WERI-Rb-1 (cell line): ENCODE results near the gene STK10.

Source experiments
- DNase-seq: peaks from one replicate; pipeline ENCODE4 v3.0.0-alpha.2; 2020
- H3K27ac ChIP-seq: fragments of 250-450 bp; sonication (Bioruptor Pico); 2 replicates; pipeline ENCODE4 v1.5.1; 2020; ENCODE audit warnings: mild to moderate bottlenecking, moderate library complexity
- H3K27me3 ChIP-seq: fragments of 250-450 bp; sonication (Bioruptor Pico); 2 replicates; pipeline ENCODE4 v1.5.1; 2021; ENCODE audit warnings: mild to moderate bottlenecking, low read depth, moderate library complexity; ENCODE audit not compliant: insufficient read depth, severe bottlenecking
- H3K36me3 ChIP-seq: fragments of 250-450 bp; sonication (Bioruptor Pico); 2 replicates; pipeline ENCODE4 v1.5.1; 2020; ENCODE audit warnings: mild to moderate bottlenecking, moderate library complexity
- H3K4me3 ChIP-seq: 2 replicates; pipeline ENCODE4 v1.5.1; 2011; ENCODE audit warnings: low read depth, mild to moderate bottlenecking, control low read depth, low read length
- H3K9me3 ChIP-seq: fragments of 250-450 bp; sonication (Bioruptor Pico); 2 replicates; pipeline ENCODE4 v1.5.1; 2021; ENCODE audit warnings: mild to moderate bottlenecking, moderate library complexity; ENCODE audit not compliant: severe bottlenecking
- TF ChIP-seq, protein P1 (sequence below): IDR thresholded peaks from 2 replicates; pipeline ENCODE4 v1.5.1; 2011; ENCODE audit warnings: low read depth, mild to moderate bottlenecking, control low read depth, inconsistent platforms, low read length

The STK10 gene

GRCh38 chr5:172106511-172107356 is 81.3 kb downstream of the STK10 start:
- H3K4me3 ChIP-seq: peak overlapping the region; percentile 37
- no peaks in the 10 kb centered on the region for H3K9me3 ChIP-seq
- H3K36me3 ChIP-seq: no peaks in the 10 kb centered on the region
- DNase-seq: peak; percentile 75
- H3K27ac ChIP-seq: no peak overlapping the region
- H3K27me3 ChIP-seq: no peaks in the 10 kb centered on the region
- TF ChIP-seq, protein P1, sequence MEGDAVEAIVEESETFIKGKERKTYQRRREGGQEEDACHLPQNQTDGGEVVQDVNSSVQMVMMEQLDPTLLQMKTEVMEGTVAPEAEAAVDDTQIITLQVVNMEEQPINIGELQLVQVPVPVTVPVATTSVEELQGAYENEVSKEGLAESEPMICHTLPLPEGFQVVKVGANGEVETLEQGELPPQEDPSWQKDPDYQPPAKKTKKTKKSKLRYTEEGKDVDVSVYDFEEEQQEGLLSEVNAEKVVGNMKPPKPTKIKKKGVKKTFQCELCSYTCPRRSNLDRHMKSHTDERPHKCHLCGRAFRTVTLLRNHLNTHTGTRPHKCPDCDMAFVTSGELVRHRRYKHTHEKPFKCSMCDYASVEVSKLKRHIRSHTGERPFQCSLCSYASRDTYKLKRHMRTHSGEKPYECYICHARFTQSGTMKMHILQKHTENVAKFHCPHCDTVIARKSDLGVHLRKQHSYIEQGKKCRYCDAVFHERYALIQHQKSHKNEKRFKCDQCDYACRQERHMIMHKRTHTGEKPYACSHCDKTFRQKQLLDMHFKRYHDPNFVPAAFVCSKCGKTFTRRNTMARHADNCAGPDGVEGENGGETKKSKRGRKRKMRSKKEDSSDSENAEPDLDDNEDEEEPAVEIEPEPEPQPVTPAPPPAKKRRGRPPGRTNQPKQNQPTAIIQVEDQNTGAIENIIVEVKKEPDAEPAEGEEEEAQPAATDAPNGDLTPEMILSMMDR: peak; percentile 87

DNA sequence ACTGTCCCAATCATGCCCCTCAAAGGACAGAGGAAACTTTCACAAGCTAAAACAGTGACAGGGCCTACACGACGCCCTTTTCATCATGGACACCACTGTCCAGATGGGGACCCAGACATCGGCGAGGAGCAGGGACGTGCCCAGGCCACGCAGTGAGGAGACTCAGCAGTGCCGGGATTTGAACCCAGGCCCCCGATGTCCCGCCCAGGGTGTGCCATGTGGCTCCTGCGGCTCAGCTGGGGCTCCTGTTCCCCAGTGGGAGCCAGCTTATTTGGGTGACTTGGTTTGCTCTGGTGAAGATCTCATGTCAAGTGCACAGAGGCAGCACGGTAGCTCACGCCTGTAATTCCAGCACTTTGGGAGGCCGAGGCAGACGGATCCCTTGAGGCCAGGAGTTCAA is 82.2 kb downstream of the STK10 start:
- no peaks in the 10 kb centered on the region for H3K9me3 ChIP-seq
- no peak for DNase-seq
- no peaks in the 10 kb centered on the region for H3K36me3 ChIP-seq
- H3K4me3 ChIP-seq: no peak overlapping the region
- H3K27ac ChIP-seq: no peak overlapping the region
- H3K27me3 ChIP-seq: no peaks in the 10 kb centered on the region
- TF ChIP-seq, protein P1: no peak

- TF ChIP-seq, protein P1: no peak
- H3K36me3 ChIP-seq: no peaks in the 10 kb centered on the region
- no peak for DNase-seq
- H3K4me3 ChIP-seq: no peak overlapping the region
- H3K27me3 ChIP-seq: no peaks in the 10 kb centered on the region
- H3K9me3 ChIP-seq: no peaks in the 10 kb centered on the region
- H3K27ac ChIP-seq: no peak overlapping the region
Measured at GRCh38 chr5:172104801-172105701, 83.0 kb downstream of the STK10 start.

- no peak for DNase-seq
- no peak overlapping the region for H3K4me3 ChIP-seq
- TF ChIP-seq, protein P1: no peak
- no peaks in the 10 kb centered on the region for H3K36me3 ChIP-seq
- H3K27ac ChIP-seq: no peak overlapping the region
- no peaks in the 10 kb centered on the region for H3K27me3 ChIP-seq
- H3K9me3 ChIP-seq: no peaks in the 10 kb centered on the region
Measured at GRCh38 chr5:172104021-172104420, 84.0 kb downstream of the STK10 start.

DNA sequence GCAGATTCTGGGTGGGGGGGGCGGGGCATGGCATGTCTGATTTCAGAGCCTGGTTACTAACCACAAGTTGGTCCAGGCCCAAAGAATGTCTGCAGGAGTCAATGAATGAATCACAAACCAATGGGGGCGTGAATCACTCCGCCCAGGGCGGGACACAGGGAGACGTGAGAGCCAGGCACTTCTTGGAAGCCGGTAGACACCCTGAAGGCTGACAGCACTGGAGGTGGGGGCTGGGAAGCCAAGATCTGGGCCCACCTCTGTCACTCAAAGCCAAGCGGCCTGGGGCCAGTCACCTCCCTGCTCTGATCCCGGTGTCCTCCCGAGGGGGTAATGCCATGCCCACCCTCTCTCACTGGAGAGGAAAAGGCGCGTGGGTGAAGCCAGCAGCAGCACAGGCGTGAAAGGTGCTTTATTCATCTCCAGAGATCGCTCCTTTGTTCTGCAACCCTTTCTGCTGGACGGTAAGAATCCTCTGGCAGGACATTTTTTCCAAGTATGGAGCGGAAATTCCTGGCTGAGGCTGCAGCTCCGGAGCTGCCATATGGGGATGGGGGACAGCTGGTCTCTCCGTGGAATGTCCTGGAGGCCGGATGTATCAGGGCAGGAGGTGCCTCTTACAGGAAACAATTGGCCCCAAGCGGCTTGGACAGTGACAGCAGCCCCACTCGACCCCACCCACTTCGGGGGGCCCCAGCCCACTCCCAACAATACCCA is 85.0 kb downstream of the STK10 start:
- no peaks in the 10 kb centered on the region for H3K36me3 ChIP-seq

More for the DNA sequence above, 85.0 kb downstream of the STK10 start:
- no peaks in the 10 kb centered on the region for H3K9me3 ChIP-seq
- TF ChIP-seq, protein P1: no peak
- H3K27me3 ChIP-seq: no peaks in the 10 kb centered on the region
- DNase-seq: peak; percentile 57
- H3K27ac ChIP-seq: no peak overlapping the region
- H3K4me3 ChIP-seq: no peak overlapping the region
